Smooth muscle cell (in vitro differentiated cells): Measurements from ENCODE around the gene SPATA31D1. TPM values are rescaled to one million over a fixed set of nuclear protein-coding genes. Genes with fewer than 3 reads are reported as not detected.

Experiments used
- DNase-seq: peaks from one replicate; lab custom pipeline; 2025; ENCODE audit not compliant: unreplicated experiment; lab: John Stamatoyannopoulos, UW
- H2AFZ ChIP-seq: fragments of 200-600 bp; sonication (generic); 2 replicates; pipeline ENCODE4 v1.6.0; 2016; ENCODE audit warnings: antibody characterized with exemption, low read depth, mild to moderate bottlenecking
- H3F3A ChIP-seq: fragments of 200-600 bp; sonication (generic); 2 replicates; pipeline ENCODE4 v1.6.0; 2017; ENCODE audit warnings: antibody characterized with exemption, low read depth
- H3K27ac ChIP-seq: fragments of 200-600 bp; sonication (generic); 2 replicates; pipeline ENCODE4 v1.5.1; 2016; ENCODE audit warnings: low read depth, mild to moderate bottlenecking
- H3K27me3 ChIP-seq: fragments of 200-600 bp; sonication (generic); 2 replicates; pipeline ENCODE4 v1.6.1; 2016; ENCODE audit warnings: low read depth, mild to moderate bottlenecking
- H3K36me3 ChIP-seq: fragments of 200-600 bp; sonication (generic); 2 replicates; pipeline ENCODE4 v1.5.1; 2016; ENCODE audit warnings: low read depth
- H3K4me1 ChIP-seq: fragments of 200-600 bp; sonication (generic); 2 replicates; pipeline ENCODE4 v1.5.1; 2016; ENCODE audit warnings: low read depth
- H3K4me2 ChIP-seq: fragments of 200-600 bp; sonication (generic); 2 replicates; pipeline ENCODE4 v1.6.0; 2016; ENCODE audit warnings: mild to moderate bottlenecking
- H3K4me3 ChIP-seq: fragments of 200-600 bp; sonication (generic); 2 replicates; pipeline ENCODE4 v1.5.1; 2016; ENCODE audit warnings: mild to moderate bottlenecking
- H3K79me2 ChIP-seq: fragments of 200-600 bp; sonication (generic); 2 replicates; pipeline ENCODE4 v1.6.0; 2016; ENCODE audit warnings: low read depth, mild to moderate bottlenecking
- H3K9ac ChIP-seq: fragments of 200-600 bp; sonication (generic); 2 replicates; pipeline ENCODE4 v1.6.0; 2016; ENCODE audit warnings: low read depth
- H3K9me3 ChIP-seq: fragments of 200-600 bp; sonication (generic); replicated peaks from 2 replicates; pipeline ENCODE4 v1.5.1; 2016; ENCODE audit warnings: low read depth
- H4K20me1 ChIP-seq: fragments of 200-600 bp; sonication (generic); 2 replicates; pipeline ENCODE4 v1.6.0; 2016; ENCODE audit warnings: low read depth
- CTCF ChIP-seq: fragments of 200-600 bp; sonication (generic); IDR thresholded peaks from 2 replicates; pipeline ENCODE4 v1.5.1; 2017; ENCODE audit warnings: borderline replicate concordance, mild to moderate bottlenecking, antibody characterized with exemption; ENCODE audit not compliant: insufficient read depth, poor library complexity, severe bottlenecking
- WGBS: methylation state at CpG from one replicate; pipeline ENCODE4 v1.1.7; 2016; ENCODE audit warnings: low lambda C conversion rate; 5-methylcytosine and 5-hydroxymethylcytosine counted together
- polyA plus RNA-seq: library from polyadenylated mRNA; unstranded; fragments of >200 nt; fragmentation: Nextera tagmentation; extraction: Ambion mirVana; gene quantifications from 2 replicates; pipeline ENCODE4 v1.2.1, GENCODE V29; 2016
- total RNA-seq: library from RNA; depleted of rRNA; stranded (reverse); fragments of >200 nt; gene quantifications from 2 replicates; pipeline ENCODE4 v1.2.3, GENCODE V29; 2014

Gene SPATA31D1
- total and polyA plus RNA-seq, 2 experiments from 2014 or later: not detected

GRCh38 chr9:82024908-82025307 is 36.3 kb downstream of the SPATA31D1 start:
- Histone ChIP-seq H3K9ac (no peak overlapping the region), H3K4me3 (no peak overlapping the region), H2AFZ (no peak overlapping the region), H3K27ac (no peak overlapping the region), H4K20me1 (no peaks in the 10 kb centered on the region), H3K27me3 (no peaks in the 10 kb centered on the region), H3K79me2 (no peaks in the 10 kb centered on the region), H3K36me3 (no peaks in the 10 kb centered on the region), H3K4me1 (no peaks in the 10 kb centered on the region), H3F3A (no peaks in the 10 kb centered on the region), H3K4me2 (no peak overlapping the region), H3K9me3 (no peaks in the 10 kb centered on the region)
- WGBS: 97% methylated on average over 1 of the region's 1 CpG
- TF ChIP-seq CTCF: no peak
- DNase-seq: no peak

GRCh38 chr9:82031538-82032280 is 43.1 kb downstream of the SPATA31D1 start:
- H3K27me3 ChIP-seq: no peaks in the 10 kb centered on the region
- no peaks in the 10 kb centered on the region for H3K79me2 ChIP-seq
- WGBS: 26% methylated on average over 5 of the region's 5 CpGs
- H2AFZ ChIP-seq: peak overlapping the region; percentile 4
- H3K9ac ChIP-seq: no peak overlapping the region
- H3K9me3 ChIP-seq: no peaks in the 10 kb centered on the region
- peaks cover 11% of the 10 kb centered on the region for H3F3A ChIP-seq
- peak overlapping the region; percentile 23 for H3K4me2 ChIP-seq
- H3K27ac ChIP-seq: peak overlapping the region; percentile 12
- H3K36me3 ChIP-seq: no peaks in the 10 kb centered on the region
- no peak overlapping the region for H3K4me3 ChIP-seq
- no peak for TF ChIP-seq CTCF
- DNase-seq: no peak
- H4K20me1 ChIP-seq: no peaks in the 10 kb centered on the region
- peaks cover 5% of the 10 kb centered on the region for H3K4me1 ChIP-seq

GRCh38 chr9:82034956-82035731 is 46.6 kb downstream of the SPATA31D1 start:
- no peak for DNase-seq

More at GRCh38 chr9:82034956-82035731, 46.6 kb downstream of the SPATA31D1 start:
- Histone ChIP-seq H3K27me3 (no peaks in the 10 kb centered on the region), H2AFZ (no peak overlapping the region), H3K79me2 (no peaks in the 10 kb centered on the region), H3K4me1 (peaks cover 5% of the 10 kb centered on the region), H3K36me3 (no peaks in the 10 kb centered on the region), H3K4me3 (no peak overlapping the region), H3K9me3 (no peaks in the 10 kb centered on the region), H3K27ac (peak overlapping the region; percentile 64), H3K9ac (no peak overlapping the region), H3K4me2 (peak overlapping the region; percentile 58), H4K20me1 (no peaks in the 10 kb centered on the region), H3F3A (peaks cover 11% of the 10 kb centered on the region)
- TF ChIP-seq CTCF: no peak
- 41% methylated on average over 5 of the region's 5 CpGs for WGBS
